K562 (cell line): ENCODE results near the gene ATM. TPM values are rescaled to one million over a fixed set of nuclear protein-coding genes. Genes with fewer than 3 reads are reported as not detected.

Experiments
- ATF1 ChIP-seq, 2 experiments: fragments of 450-650 bp in 1 of 2; IDR thresholded peaks; 2 replicates each; pipeline ENCODE4 v1.6.1; 2016; ENCODE audit warnings: missing compliant biosample characterization in 1 of 2, missing genetic modification characterization in 1 of 2
- C11orf30 ChIP-seq: fragments of 450-650 bp; IDR thresholded peaks from 2 replicates; pipeline ENCODE4 v1.6.1; 2016; ENCODE audit warnings: low read depth, mild to moderate bottlenecking
- CTCFL ChIP-seq: IDR thresholded peaks from 2 replicates; pipeline ENCODE4 v1.6.1; 2011; ENCODE audit warnings: borderline replicate concordance, low read depth, mild to moderate bottlenecking, moderate library complexity, low read length; ENCODE audit not compliant: insufficient read depth, poor library complexity, severe bottlenecking
- E2F5 ChIP-seq: sonication (generic); formaldehyde crosslinking; IDR thresholded peaks from 2 replicates; pipeline ENCODE4 v1.8.0; 2022; ENCODE audit warnings: mild to moderate bottlenecking, missing genetic modification reagents
- ELF1 ChIP-seq: fragments of 200-800 bp; sonication (Bioruptor generic); IDR thresholded peaks from 2 replicates; pipeline ENCODE4 v1.6.1; 2016; ENCODE audit warnings: missing genetic modification characterization, missing compliant biosample characterization
- GATA2 ChIP-seq: sonication (generic); formaldehyde crosslinking; IDR thresholded peaks from 2 replicates; pipeline ENCODE4 v1.4.0; 2020; ENCODE audit warnings: mild to moderate bottlenecking, missing genetic modification reagents
- RUNX1 ChIP-seq: sonication (generic); IDR thresholded peaks from 2 replicates; pipeline ENCODE4 v1.6.1; 2016; ENCODE audit warnings: antibody characterized with exemption, low read depth
- SIN3B ChIP-seq: fragments of 450-650 bp; IDR thresholded peaks from 2 replicates; pipeline ENCODE4 v1.6.1; 2017; ENCODE audit warnings: low read depth, mild to moderate bottlenecking, moderate library complexity
- ZNF24 ChIP-seq: fragments of 450-650 bp; IDR thresholded peaks from 2 replicates; pipeline ENCODE4 v1.6.1; 2016
- ZNF253 ChIP-seq: fragments of 250-450 bp; sonication (Bioruptor Pico); conservative IDR thresholded peaks from 2 replicates; pipeline ENCODE4 v1.6.1; 2021; ENCODE audit warnings: mild to moderate bottlenecking
- ZNF639 ChIP-seq, 2 experiments: fragments of 200-800 bp in 1 of 2; sonication (Bioruptor generic) in 1 of 2; sonication (generic) in 1 of 2; formaldehyde crosslinking in 1 of 2; IDR thresholded peaks in 1 of 2; conservative IDR thresholded peaks in 1 of 2; 2 replicates each; pipeline versions ENCODE4 v1.5.0 to v1.6.1; 2016 to 2020; ENCODE audit warnings: missing compliant biosample characterization in 1 of 2, missing genetic modification characterization in 1 of 2, missing genetic modification reagents in 1 of 2
- ZNF778 ChIP-seq: fragments of 450-650 bp; formaldehyde crosslinking; IDR thresholded peaks from 2 replicates; pipeline ENCODE4 v1.4.0; 2020; ENCODE audit warnings: mild to moderate bottlenecking, moderate library complexity
- polyA plus RNA-seq, 8 experiments: library from polyadenylated mRNA; depleted of rRNA in 4 of 8; stranded (reverse) in 5 of 8; unstranded in 3 of 8; fragments of >200 nt; fragmentation: Nextera tagmentation in 2 of 8; fragmentation: Illumina TruSeq in 1 of 8; extraction: Ambion mirVana in 2 of 8; extraction: Trizol in 1 of 8; gene quantifications; 2 replicates each; pipeline versions ENCODE4 v1.2.1 to v1.2.3, GENCODE V29; 2011 to 2014; ENCODE audit warnings: inconsistent platforms in 1 of 8, missing spikeins in 1 of 8
- total RNA-seq, 7 experiments: library from RNA; depleted of rRNA in 6 of 7; stranded (reverse); fragments of >200 nt in 6 of 7; fragmentation: Illumina TruSeq in 2 of 7; extraction: Trizol in 2 of 7; gene quantifications; 2 replicates each; pipeline versions ENCODE4 v1.2.1 to v1.2.3, GENCODE V29; 2011 to 2021; ENCODE audit warnings: low replicate concordance in 1 of 7
- TF ChIP-seq, protein P1 (sequence below): fragments of 250-450 bp; sonication (Bioruptor Pico); IDR thresholded peaks from 2 replicates; pipeline ENCODE4 v1.4.0; 2020; ENCODE audit warnings: borderline replicate concordance
- TF ChIP-seq, protein P2 (sequence below), 3 experiments: fragments of 200-800 bp in 1 of 3; sonication (Bioruptor generic) in 1 of 3; sonication (generic) in 1 of 3; formaldehyde crosslinking in 1 of 3; IDR thresholded peaks; 2 replicates each; pipeline versions ENCODE4 v1.6.1 to v1.8.0; 2016 to 2022; ENCODE audit warnings: mild to moderate bottlenecking in 2 of 3, missing compliant biosample characterization in 2 of 3, missing genetic modification characterization in 2 of 3, missing genetic modification reagents in 1 of 3
- TF ChIP-seq, protein P3 (sequence below): fragments of 200-800 bp; sonication (Bioruptor generic); IDR thresholded peaks from 2 replicates; pipeline ENCODE4 v1.6.1; 2017; ENCODE audit warnings: missing genetic modification characterization, missing compliant biosample characterization
- TF ChIP-seq, protein P4 (sequence below): fragments of 250-450 bp; sonication (Bioruptor Pico); IDR thresholded peaks from 2 replicates; pipeline ENCODE4 v1.8.0; 2021; ENCODE audit warnings: moderate library complexity, mild to moderate bottlenecking, inconsistent platforms

Gene ATM
- total and polyA plus RNA-seq, 9 of the 15 experiments (the other 6 are each of a cell fraction or from before 2014, with no cell fraction given) = 8.3 to 46.8 (median 26.2) TPM

DNA sequence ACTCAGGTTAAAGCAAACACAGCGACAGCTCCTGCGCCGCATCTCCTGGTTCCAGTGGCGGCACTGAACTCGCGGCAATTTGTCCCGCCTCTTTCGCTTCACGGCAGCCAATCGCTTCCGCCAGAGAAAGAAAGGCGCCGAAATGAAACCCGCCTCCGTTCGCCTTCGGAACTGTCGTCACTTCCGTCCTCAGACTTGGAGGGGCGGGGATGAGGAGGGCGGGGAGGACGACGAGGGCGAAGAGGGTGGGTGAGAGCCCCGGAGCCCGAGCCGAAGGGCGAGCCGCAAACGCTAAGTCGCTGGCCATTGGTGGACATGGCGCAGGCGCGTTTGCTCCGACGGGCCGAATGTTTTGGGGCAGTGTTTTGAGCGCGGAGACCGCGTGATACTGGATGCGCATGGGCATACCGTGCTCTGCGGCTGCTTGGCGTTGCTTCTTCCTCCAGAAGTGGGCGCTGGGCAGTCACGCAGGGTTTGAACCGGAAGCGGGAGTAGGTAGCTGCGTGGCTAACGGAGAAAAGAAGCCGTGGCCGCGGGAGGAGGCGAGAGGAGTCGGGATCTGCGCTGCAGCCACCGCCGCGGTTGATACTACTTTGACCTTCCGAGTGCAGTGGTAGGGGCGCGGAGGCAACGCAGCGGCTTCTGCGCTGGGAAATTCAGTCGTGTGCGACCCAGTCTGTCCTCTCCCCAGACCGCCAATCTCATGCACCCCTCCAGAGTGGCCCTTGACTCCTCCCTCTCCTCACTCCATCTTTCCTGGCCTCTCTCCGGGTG is at the start of gene ATM, which contains the start of gene NPAT (continued):
- TF ChIP-seq, protein P1, sequence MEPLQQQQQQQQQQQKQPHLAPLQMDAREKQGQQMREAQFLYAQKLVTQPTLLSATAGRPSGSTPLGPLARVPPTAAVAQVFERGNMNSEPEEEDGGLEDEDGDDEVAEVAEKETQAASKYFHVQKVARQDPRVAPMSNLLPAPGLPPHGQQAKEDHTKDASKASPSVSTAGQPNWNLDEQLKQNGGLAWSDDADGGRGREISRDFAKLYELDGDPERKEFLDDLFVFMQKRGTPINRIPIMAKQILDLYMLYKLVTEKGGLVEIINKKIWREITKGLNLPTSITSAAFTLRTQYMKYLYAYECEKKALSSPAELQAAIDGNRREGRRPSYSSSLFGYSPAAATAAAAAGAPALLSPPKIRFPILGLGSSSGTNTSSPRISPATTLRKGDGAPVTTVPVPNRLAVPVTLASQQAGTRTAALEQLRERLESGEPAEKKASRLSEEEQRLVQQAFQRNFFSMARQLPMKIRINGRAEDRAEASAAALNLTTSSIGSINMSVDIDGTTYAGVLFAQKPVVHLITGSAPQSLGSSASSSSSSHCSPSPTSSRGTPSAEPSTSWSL = 0 out of 2 replicates have a peak, but pooled peaks have one; percentile 48
- TF ChIP-seq, protein P2, sequence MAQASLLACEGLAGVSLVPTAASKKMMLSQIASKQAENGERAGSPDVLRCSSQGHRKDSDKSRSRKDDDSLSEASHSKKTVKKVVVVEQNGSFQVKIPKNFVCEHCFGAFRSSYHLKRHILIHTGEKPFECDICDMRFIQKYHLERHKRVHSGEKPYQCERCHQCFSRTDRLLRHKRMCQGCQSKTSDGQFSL (CRISPR knock-in tag; IDR thresholded peaks at IDR 0.05) = peak; percentile 8; the same call in 1 of the 2 replicates
- TF ChIP-seq, protein P2 (tag; IDR thresholded peaks at IDR 0.05) = no peak
- TF ChIP-seq ZNF778 (CRISPR knock-in tag) (no peak), E2F5 (CRISPR knock-in tag) (no peak), ATF1 (CRISPR knock-in tag; IDR thresholded peaks at IDR 0.05) (no peak), ATF1 (tag; IDR thresholded peaks at IDR 0.05) (peak; percentile 89), GATA2 (CRISPR knock-in tag) (no peak), CTCFL (peak; percentile 61), C11orf30 (0 out of 2 replicates have a peak, but pooled peaks have one; percentile 27), RUNX1 (no peak), ELF1 (tag) (peak; percentile 96), ZNF639 (CRISPR knock-in tag; conservative IDR thresholded peaks at IDR 0.05 in 1 of 2, IDR thresholded peaks at IDR 0.05 in 1 of 2) (peak in 1 of 2 experiments; percentile 74; a peak in 2 of 4 replicates), SIN3B (peak; percentile 38; the same call in 1 of the 2 replicates), ZNF253 (CRISPR knock-in tag) (no peak), ZNF24 (peak; percentile 71)
- TF ChIP-seq, protein P3, sequence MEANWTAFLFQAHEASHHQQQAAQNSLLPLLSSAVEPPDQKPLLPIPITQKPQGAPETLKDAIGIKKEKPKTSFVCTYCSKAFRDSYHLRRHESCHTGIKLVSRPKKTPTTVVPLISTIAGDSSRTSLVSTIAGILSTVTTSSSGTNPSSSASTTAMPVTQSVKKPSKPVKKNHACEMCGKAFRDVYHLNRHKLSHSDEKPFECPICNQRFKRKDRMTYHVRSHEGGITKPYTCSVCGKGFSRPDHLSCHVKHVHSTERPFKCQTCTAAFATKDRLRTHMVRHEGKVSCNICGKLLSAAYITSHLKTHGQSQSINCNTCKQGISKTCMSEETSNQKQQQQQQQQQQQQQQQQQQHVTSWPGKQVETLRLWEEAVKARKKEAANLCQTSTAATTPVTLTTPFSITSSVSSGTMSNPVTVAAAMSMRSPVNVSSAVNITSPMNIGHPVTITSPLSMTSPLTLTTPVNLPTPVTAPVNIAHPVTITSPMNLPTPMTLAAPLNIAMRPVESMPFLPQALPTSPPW (CRISPR knock-in tag) = peak; percentile 96
- TF ChIP-seq, protein P4, sequence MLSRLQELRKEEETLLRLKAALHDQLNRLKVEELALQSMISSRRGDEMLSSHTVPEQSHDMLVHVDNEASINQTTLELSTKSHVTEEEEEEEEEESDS (CRISPR knock-in tag) = no peak
